GM18519 (cell line): Measurements from ENCODE around the gene PCDHA2.
"Not testable (repeated sequence)": the region's sequence is repeated elsewhere in the genome, so short reads cannot be mapped to it uniquely, and the experiment has no call there.

Experiments used
- ATAC-seq: cut with Tn5 transposase; IDR thresholded peaks from one replicate; pipeline ENCODE4 v1.9.1; 2021; ENCODE audit warnings: mild to moderate bottlenecking, moderate library complexity; ENCODE audit not compliant: unreplicated experiment, low FRiP score

Gene PCDHA2

GRCh38 chr5:140808889-140809291 is 14.2 kb downstream of the PCDHA2 start:
- no peak for ATAC-seq

- no peak for ATAC-seq
Measured at GRCh38 chr5:140821375-140822280, 27.0 kb downstream of the PCDHA2 start, which contains the start of gene PCDHA5. TSS of gene PCDHA5 (plus strand) at chr5:140821613.

- ATAC-seq, result no peak
Measured at GRCh38 chr5:140822281-140822629, 27.6 kb downstream of the PCDHA2 start.

- not testable (repeated sequence) for ATAC-seq
Measured at GRCh38 chr5:140822969-140823368, 28.3 kb downstream of the PCDHA2 start.

- ATAC-seq, result no peak
Measured at GRCh38 chr5:140823475-140823874, 28.8 kb downstream of the PCDHA2 start.

- ATAC-seq, result no peak
Measured at GRCh38 chr5:140827704-140828361, 33.2 kb downstream of the PCDHA2 start, which contains the start of gene PCDHA6. TSS of gene PCDHA6 (plus strand) at chr5:140827960. CDS start at chr5:140828092, 132 bp downstream.

GRCh38 chr5:140828362-140828737 is 33.7 kb downstream of the PCDHA2 start:
- no peak for ATAC-seq

GRCh38 chr5:140829511-140830501 is 35.2 kb downstream of the PCDHA2 start:
- ATAC-seq, result not testable (repeated sequence)

GRCh38 chr5:140833993-140834392 is 39.3 kb downstream of the PCDHA2 start, which contains the start of gene PCDHA7:
TSS of gene PCDHA7 (plus strand) at chr5:140834269. CDS start at chr5:140834384, 115 bp downstream.
- ATAC-seq, result no peak

GRCh38 chr5:140834439-140835008 is 39.9 kb downstream of the PCDHA2 start:
- ATAC-seq, result not testable (repeated sequence)

- no peak for ATAC-seq
Measured at GRCh38 chr5:140835622-140836510, 41.2 kb downstream of the PCDHA2 start.

GRCh38 chr5:140840978-140841962 is 46.6 kb downstream of the PCDHA2 start, which contains the start of gene PCDHA8:
TSS of gene PCDHA8 (plus strand) at chr5:140841187. CDS start at chr5:140841322, 135 bp downstream.
- no peak for ATAC-seq

- ATAC-seq, result no peak
Measured at GRCh38 chr5:140842798-140843733, 48.4 kb downstream of the PCDHA2 start.
